PC-9 (cell line): Measurements from ENCODE around the gene DUSP9. TPM values are rescaled to one million over a fixed set of nuclear protein-coding genes. Genes with fewer than 3 reads are reported as not detected.
"Not testable (repeated sequence)": the region's sequence is repeated elsewhere in the genome, so short reads cannot be mapped to it uniquely, and the experiment has no call there.

Experiments
- BruUV-seq: library from RNA; stranded (reverse); fragments of 400-500 nt; replicated peaks from 2 replicates; lab custom pipeline; 2021; lab: Mats Ljungman, UMichigan
- CTCF ChIA-PET: fragments of 300-600 bp; sonication (Branson Sonifier 250); formaldehyde crosslinking; loops from one replicate; lab custom pipeline; 2022; ENCODE audit warnings: antibody characterized with exemption; lab: Charles Lee
- POLR2A ChIA-PET: fragments of 300-600 bp; sonication (Branson Sonifier 250); formaldehyde crosslinking; loops from one replicate; lab custom pipeline; 2022; ENCODE audit warnings: antibody characterized with exemption; ENCODE audit not compliant: unreplicated experiment; lab: Charles Lee
- DNase-seq, 2 experiments: peaks; one replicate each; pipeline versions ENCODE4 v3.0.0 to v3.0.0-alpha.2; 2015 to 2022; ENCODE audit warnings: mixed read lengths in 1 of 2
- H2AFZ ChIP-seq: fragments of 200-600 bp; sonication (generic); 2 replicates; pipeline ENCODE4 v1.8.1; 2017; ENCODE audit warnings: antibody characterized with exemption
- H3F3A ChIP-seq: fragments of 200-600 bp; sonication (generic); 2 replicates; pipeline ENCODE4 v1.8.1; 2017; ENCODE audit warnings: antibody characterized with exemption, mild to moderate bottlenecking, low read depth; ENCODE audit not compliant: insufficient read depth
- H3K27ac ChIP-seq: fragments of 200-600 bp; sonication (generic); 2 replicates; pipeline ENCODE4 v1.6.1; 2016; ENCODE audit warnings: mixed run types
- H3K27me3 ChIP-seq: fragments of 200-600 bp; sonication (generic); 2 replicates; pipeline ENCODE4 v1.6.1; 2016; ENCODE audit warnings: low read depth, mixed run types; ENCODE audit not compliant: insufficient read depth
- H3K36me3 ChIP-seq: fragments of 200-600 bp; sonication (generic); 2 replicates; pipeline ENCODE4 v1.6.1; 2016; ENCODE audit warnings: low read depth, mixed run types
- H3K4me1 ChIP-seq: fragments of 200-600 bp; sonication (generic); replicated peaks from 2 replicates; pipeline ENCODE4 v1.6.1; 2016; ENCODE audit warnings: mixed run types; ENCODE audit not compliant: insufficient read depth
- H3K4me2 ChIP-seq: fragments of 200-600 bp; sonication (generic); 2 replicates; pipeline ENCODE4 v1.6.1; 2017; ENCODE audit warnings: mixed run types
- H3K4me3 ChIP-seq: fragments of 200-600 bp; sonication (generic); 2 replicates; pipeline ENCODE4 v1.6.1; 2016; ENCODE audit warnings: mixed run types
- H3K79me2 ChIP-seq: fragments of 200-600 bp; sonication (generic); 2 replicates; pipeline ENCODE4 v1.6.1; 2017; ENCODE audit warnings: low read depth, mixed run types
- H3K9me2 ChIP-seq: fragments of 200-600 bp; sonication (generic); 2 replicates; pipeline ENCODE4 v1.8.1; 2017; ENCODE audit warnings: mild to moderate bottlenecking; ENCODE audit not compliant: insufficient read depth
- H3K9me3 ChIP-seq: fragments of 200-600 bp; sonication (generic); 2 replicates; pipeline ENCODE4 v1.8.1; 2016; ENCODE audit warnings: low read depth; ENCODE audit not compliant: insufficient read depth
- H4K20me1 ChIP-seq: fragments of 200-600 bp; sonication (generic); 2 replicates; pipeline ENCODE4 v1.8.1; 2017; ENCODE audit not compliant: insufficient read depth
- CTCF ChIP-seq: fragments of 200-600 bp; sonication (generic); conservative IDR thresholded peaks from 2 replicates; pipeline ENCODE4 v1.6.1; 2017; ENCODE audit warnings: mixed run types, antibody characterized with exemption, mild to moderate bottlenecking, moderate library complexity
- EZH2 ChIP-seq: fragments of 200-600 bp; sonication (generic); IDR thresholded peaks from 2 replicates; pipeline ENCODE4 v1.8.0; 2017; ENCODE audit warnings: antibody characterized with exemption, low read depth
- intact Hi-C: fragments of 100-400 bp; cut with micrococcal nuclease; formaldehyde crosslinking; loops from one replicate; pipeline ENCODE4 v1.10.0; 2022; ENCODE audit not compliant: unreplicated experiment
- total RNA-seq: library from RNA; stranded (reverse); gene quantifications from 2 replicates; pipeline ENCODE4 v1.2.3, GENCODE V29; 2021

Gene DUSP9
- total RNA-seq, 1 experiment from 2014 or later: 1.3 TPM

- H3F3A ChIP-seq: no peaks in the 10 kb centered on the region
- H3K4me2 ChIP-seq: no peak overlapping the region
- H3K9me3 ChIP-seq: no peaks in the 10 kb centered on the region
- no peak for DNase-seq
- H2AFZ ChIP-seq: no peak overlapping the region
- no peak overlapping the region for H3K27ac ChIP-seq
- no peak overlapping the region for H3K4me3 ChIP-seq
- H3K27me3 ChIP-seq: no peaks in the 10 kb centered on the region
- intact Hi-C loops: no loop called here
- no peaks in the 10 kb centered on the region for H3K36me3 ChIP-seq
- no peaks in the 10 kb centered on the region for H3K4me1 ChIP-seq
- BruUV-seq: no TSS peak
- no peaks in the 10 kb centered on the region for H3K79me2 ChIP-seq
- H4K20me1 ChIP-seq: no peaks in the 10 kb centered on the region
- no peak for TF ChIP-seq EZH2
- TF ChIP-seq CTCF: no peak
- H3K9me2 ChIP-seq: no peaks in the 10 kb centered on the region
- CTCF ChIA-PET: no interaction called here
- POLR2A ChIA-PET: no interaction called here
These were observed 49.1 kb downstream of the DUSP9 start for GRCh38 chrX:153696100-153696499.

- H3K27me3 ChIP-seq, H2AFZ ChIP-seq, H3K4me2 ChIP-seq, H3K27ac ChIP-seq, H3K79me2 ChIP-seq, intact Hi-C loops, CTCF ChIA-PET, POLR2A ChIA-PET, H3K9me3 ChIP-seq, H3K9me2 ChIP-seq, H4K20me1 ChIP-seq, DNase-seq, H3F3A ChIP-seq, BruUV-seq, H3K4me3 ChIP-seq, H3K36me3 ChIP-seq, H3K4me1 ChIP-seq: not testable (repeated sequence)
These were observed 49.5 kb downstream of the DUSP9 start for GRCh38 chrX:153696538-153696937.

GRCh38 chrX:153696986-153697722, 50.2 kb downstream of the DUSP9 start:
- not testable (repeated sequence) for H4K20me1 ChIP-seq, BruUV-seq, H3K36me3 ChIP-seq

GRCh38 chrX:153697924-153698865, 51.2 kb downstream of the DUSP9 start:
- Histone ChIP-seq H3K27ac (no peak overlapping the region), H3K4me3 (no peak overlapping the region), H3K4me1 (no peaks in the 10 kb centered on the region), H3K9me3 (no peaks in the 10 kb centered on the region), H3K4me2 (no peak overlapping the region), H3K27me3 (no peaks in the 10 kb centered on the region), H3K9me2 (no peaks in the 10 kb centered on the region), H3K79me2 (no peaks in the 10 kb centered on the region), H2AFZ (no peak overlapping the region), H3F3A (no peaks in the 10 kb centered on the region), H3K36me3 (no peaks in the 10 kb centered on the region), H4K20me1 (no peaks in the 10 kb centered on the region)
- ChIA-PET POLR2A (no interaction called here), CTCF (no interaction called here)
- DNase-seq: no peak
- BruUV-seq: no TSS peak
- no peak for TF ChIP-seq EZH2
- intact Hi-C loops: no loop called here

More at GRCh38 chrX:153696986-153697722, 50.2 kb downstream of the DUSP9 start:
- H3F3A ChIP-seq, H3K27me3 ChIP-seq, H3K79me2 ChIP-seq, H3K4me1 ChIP-seq, H3K4me3 ChIP-seq, H2AFZ ChIP-seq, H3K4me2 ChIP-seq, H3K9me2 ChIP-seq, CTCF ChIA-PET, H3K9me3 ChIP-seq, H3K27ac ChIP-seq, POLR2A ChIA-PET, DNase-seq, intact Hi-C loops: not testable (repeated sequence)

GRCh38 chrX:153699210-153699783, 52.3 kb downstream of the DUSP9 start:
- H2AFZ ChIP-seq, H3K4me1 ChIP-seq, H3K27ac ChIP-seq, H3K9me2 ChIP-seq, H3K36me3 ChIP-seq, H3K4me2 ChIP-seq, POLR2A ChIA-PET, H3K79me2 ChIP-seq, CTCF ChIA-PET, H4K20me1 ChIP-seq, intact Hi-C loops, BruUV-seq, H3F3A ChIP-seq, H3K27me3 ChIP-seq, H3K4me3 ChIP-seq, H3K9me3 ChIP-seq, DNase-seq: not testable (repeated sequence)

GRCh38 chrX:153699784-153700371, 52.9 kb downstream of the DUSP9 start:
- H3K4me1 ChIP-seq, H3K4me3 ChIP-seq, H3K36me3 ChIP-seq, H4K20me1 ChIP-seq, H3K4me2 ChIP-seq, H2AFZ ChIP-seq, H3K9me2 ChIP-seq, H3F3A ChIP-seq, H3K27ac ChIP-seq, DNase-seq, H3K79me2 ChIP-seq, H3K27me3 ChIP-seq, H3K9me3 ChIP-seq, CTCF ChIA-PET, BruUV-seq, POLR2A ChIA-PET: not testable (repeated sequence)
- intact Hi-C loops: loop anchor here (10.0 kb wide), 1 partner anchor 185 kb away; the partner anchor contains the start of gene L1CAM
